Glomerular visceral epithelial cell (primary cell): ENCODE data around the gene GNB1.

Source experiments
- DNase-seq: peaks from one replicate; pipeline ENCODE4 v3.0.0-alpha.2; 2016; ENCODE audit errors: extremely low spot score

The GNB1 gene

GRCh38 chr1:1784933-1785332, 106.0 kb downstream of the GNB1 start:
- no peak for DNase-seq

GRCh38 chr1:1783320-1783719, 107.6 kb downstream of the GNB1 start:
- DNase-seq = no peak

GRCh38 chr1:1782399-1783221, 108.3 kb downstream of the GNB1 start:
- peak; percentile 33 for DNase-seq

- DNase-seq = no peak
These were observed 109.4 kb downstream of the GNB1 start for GRCh38 chr1:1781526-1781903.

- no peak for DNase-seq
These were observed 110.0 kb downstream of the GNB1 start for GRCh38 chr1:1780598-1781525.

- peak; percentile 57 for DNase-seq
These were observed 110.9 kb downstream of the GNB1 start for GRCh38 chr1:1779691-1780597.

GRCh38 chr1:1779320-1779675, 111.6 kb downstream of the GNB1 start:
- DNase-seq = no peak

GRCh38 chr1:1778663-1779319, 112.1 kb downstream of the GNB1 start:
- DNase-seq = peak; percentile 68

- DNase-seq = peak; percentile 80
These were observed 112.8 kb downstream of the GNB1 start, which contains the start of gene NADK for GRCh38 chr1:1777950-1778662. NADK (minus strand) TSS chr1:1778470; CDS start chr1:1765406, 13,064 bp downstream.

- DNase-seq = peak; percentile 49
These were observed 113.3 kb downstream of the GNB1 start for GRCh38 chr1:1777583-1777899.

- DNase-seq = no peak
These were observed 114.0 kb downstream of the GNB1 start for GRCh38 chr1:1776672-1777582.

GRCh38 chr1:1775327-1776226, 115.3 kb downstream of the GNB1 start:
- DNase-seq = no peak

GRCh38 chr1:1773874-1774273, 117.0 kb downstream of the GNB1 start:
- no peak for DNase-seq

- no peak for DNase-seq
These were observed 119.8 kb downstream of the GNB1 start for GRCh38 chr1:1771096-1771495.

- no peak for DNase-seq
These were observed 120.8 kb downstream of the GNB1 start for GRCh38 chr1:1770102-1770501.

GRCh38 chr1:1768249-1768992, 122.5 kb downstream of the GNB1 start:
- DNase-seq = no peak

- no peak for DNase-seq
These were observed 125.9 kb downstream of the GNB1 start for GRCh38 chr1:1764876-1765470.
